GM23248 (cell line): ENCODE results near the gene ISG15.
"Not testable (repeated sequence)": the region's sequence is repeated elsewhere in the genome, so short reads cannot be mapped to it uniquely, and the experiment has no call there.

ENCODE experiments used
- EZH2 ChIP-seq: fragments of 200-600 bp; sonication (generic); IDR thresholded peaks from 2 replicates; pipeline ENCODE4 v1.6.1; 2018; ENCODE audit warnings: antibody characterized with exemption, mild to moderate bottlenecking; ENCODE audit not compliant: insufficient read depth, poor library complexity, severe bottlenecking
- EZH2phosphoT487 ChIP-seq: fragments of 200-600 bp; sonication (generic); IDR thresholded peaks from 2 replicates; pipeline ENCODE4 v1.6.1; 2018; ENCODE audit warnings: antibody characterized with exemption, moderate library complexity, mild to moderate bottlenecking, low read depth; ENCODE audit not compliant: insufficient read depth

GRCh38 chr1:1057769-1058087 is 44.4 kb downstream of the ISG15 start:
- TF ChIP-seq EZH2, EZH2phosphoT487: not testable (repeated sequence)
